Gastrocnemius medialis (tissue), 4 donors: ENCODE data around the gene XKR7.

Source experiments
- POLR2A ChIP-seq, 2 donors: fragments of 450-650 bp; IDR thresholded peaks; one replicate each; pipeline ENCODE4 v1.6.1; 2017; ENCODE audit warnings: antibody characterized with exemption in 2 of 2, mild to moderate bottlenecking in 2 of 2, moderate library complexity in 2 of 2
- TF ChIP-seq, protein P1 (sequence below), 5 experiments: fragments of 450-650 bp in 3 of 5; fragments of 200-600 bp in 2 of 5; sonication (generic) in 2 of 5; IDR thresholded peaks in 4 of 5; conservative IDR thresholded peaks in 1 of 5; 1 replicate in 4 of 5; 2 replicates in 1 of 5; pipeline ENCODE4 v1.5.1; 2016 to 2019; ENCODE audit warnings: antibody characterized with exemption in 5 of 5, mild to moderate bottlenecking in 3 of 5, moderate library complexity in 3 of 5

- TF ChIP-seq, protein P1, sequence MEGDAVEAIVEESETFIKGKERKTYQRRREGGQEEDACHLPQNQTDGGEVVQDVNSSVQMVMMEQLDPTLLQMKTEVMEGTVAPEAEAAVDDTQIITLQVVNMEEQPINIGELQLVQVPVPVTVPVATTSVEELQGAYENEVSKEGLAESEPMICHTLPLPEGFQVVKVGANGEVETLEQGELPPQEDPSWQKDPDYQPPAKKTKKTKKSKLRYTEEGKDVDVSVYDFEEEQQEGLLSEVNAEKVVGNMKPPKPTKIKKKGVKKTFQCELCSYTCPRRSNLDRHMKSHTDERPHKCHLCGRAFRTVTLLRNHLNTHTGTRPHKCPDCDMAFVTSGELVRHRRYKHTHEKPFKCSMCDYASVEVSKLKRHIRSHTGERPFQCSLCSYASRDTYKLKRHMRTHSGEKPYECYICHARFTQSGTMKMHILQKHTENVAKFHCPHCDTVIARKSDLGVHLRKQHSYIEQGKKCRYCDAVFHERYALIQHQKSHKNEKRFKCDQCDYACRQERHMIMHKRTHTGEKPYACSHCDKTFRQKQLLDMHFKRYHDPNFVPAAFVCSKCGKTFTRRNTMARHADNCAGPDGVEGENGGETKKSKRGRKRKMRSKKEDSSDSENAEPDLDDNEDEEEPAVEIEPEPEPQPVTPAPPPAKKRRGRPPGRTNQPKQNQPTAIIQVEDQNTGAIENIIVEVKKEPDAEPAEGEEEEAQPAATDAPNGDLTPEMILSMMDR (IDR thresholded peaks at IDR 0.05 in 4 of 5, conservative IDR thresholded peaks at IDR 0.05 in 1 of 5), result no peak
- TF ChIP-seq POLR2A (IDR thresholded peaks at IDR 0.05), result no peak
These were observed 45.4 kb upstream of the XKR7 start for GRCh38 chr20:31922588-31922987.
